Upper lobe of left lung (tissue), 6 donors: ENCODE data around the gene HS3ST5. TPM values are rescaled to one million over a fixed set of nuclear protein-coding genes. Genes with fewer than 3 reads are reported as not detected.

ENCODE experiments used
- ATAC-seq, 2 donors: fragments of 200-7000 bp; cut with Tn5 transposase; one replicate each; pipeline ENCODE4 v1.9.1; 2022; ENCODE audit warnings: mild to moderate bottlenecking in 2 of 2, moderate library complexity in 2 of 2; ENCODE audit not compliant: low FRiP score in 2 of 2
- DNase-seq, 2 donors: peaks; one replicate each; pipeline ENCODE4 v3.0.0-alpha.2; 2019 to 2020
- H3K27ac ChIP-seq, 4 donors: fragments of 200-600 bp; sonication (generic); one replicate each; pipeline ENCODE4 v1.5.1; 2016 to 2019
- H3K27me3 ChIP-seq, 4 donors: fragments of 200-600 bp; sonication (generic); one replicate each; pipeline ENCODE4 v1.5.1; 2017 to 2019
- H3K36me3 ChIP-seq, 4 donors: fragments of 200-600 bp; sonication (generic); one replicate each; pipeline ENCODE4 v1.5.1; 2016 to 2019
- H3K4me1 ChIP-seq, 4 donors: fragments of 200-600 bp; sonication (generic); one replicate each; pipeline ENCODE4 v1.5.1; 2018 to 2019
- H3K4me3 ChIP-seq, 4 donors: fragments of 200-600 bp; sonication (generic); one replicate each; pipeline ENCODE4 v1.5.1; 2017 to 2019; ENCODE audit warnings: mild to moderate bottlenecking in 2 of 4, moderate library complexity in 1 of 4
- H3K9me3 ChIP-seq, 4 donors: fragments of 200-600 bp; sonication (generic); one replicate each; pipeline ENCODE4 v1.5.1; 2018 to 2019
- EP300 ChIP-seq, 4 donors: sonication (generic); formaldehyde crosslinking; IDR thresholded peaks; one replicate each; pipeline ENCODE4 v1.5.1; 2017; ENCODE audit warnings: antibody characterized with exemption in 4 of 4, control low read depth in 2 of 4
- POLR2A ChIP-seq, 4 donors: fragments of 450-650 bp; IDR thresholded peaks; one replicate each; pipeline ENCODE4 v1.5.1; 2016 to 2017; ENCODE audit warnings: antibody characterized with exemption in 4 of 4, mild to moderate bottlenecking in 2 of 4
- POLR2AphosphoS5 ChIP-seq, 2 donors: sonication (generic); formaldehyde crosslinking; IDR thresholded peaks; one replicate each; pipeline ENCODE4 v1.5.1; 2017; ENCODE audit warnings: antibody characterized with exemption in 2 of 2
- WGBS, 2 donors: methylation state at CpG; one replicate each; pipeline ENCODE4 v1.1.5; 2017 to 2018; 5-methylcytosine and 5-hydroxymethylcytosine counted together
- small RNA-seq, 4 donors: library from RNA; depleted of rRNA; stranded (forward); fragments of <200 nt; gene quantifications; one replicate each; pipeline ENCODE3, GENCODE V24; 2016
- total RNA-seq, 6 donors: library from RNA; depleted of rRNA in 4 of 6; stranded (reverse); fragments of >200 nt in 4 of 6; gene quantifications; one replicate each; pipeline versions ENCODE4 v1.1.0 to v1.2.1, GENCODE V29; 2016 to 2021
- TF ChIP-seq, protein P1 (sequence below), 6 experiments: fragments of 450-650 bp in 4 of 6; fragments of 200-600 bp in 2 of 6; sonication (generic) in 2 of 6; IDR thresholded peaks; one replicate each; pipeline ENCODE4 v1.5.1; 2016 to 2019; ENCODE audit warnings: antibody characterized with exemption in 6 of 6
- donor health status: DM: no; HTN: no; CAD: no; lungs with moderate emphysema.
- donor health status: DM: no; HTN: yes; CAD: no; lungs with severe emphysema.

Gene HS3ST5
- total RNA-seq, 6 donors from 2014 or later, result 0.17 to 0.52 (median 0.30) TPM; not detected in 1

DNA sequence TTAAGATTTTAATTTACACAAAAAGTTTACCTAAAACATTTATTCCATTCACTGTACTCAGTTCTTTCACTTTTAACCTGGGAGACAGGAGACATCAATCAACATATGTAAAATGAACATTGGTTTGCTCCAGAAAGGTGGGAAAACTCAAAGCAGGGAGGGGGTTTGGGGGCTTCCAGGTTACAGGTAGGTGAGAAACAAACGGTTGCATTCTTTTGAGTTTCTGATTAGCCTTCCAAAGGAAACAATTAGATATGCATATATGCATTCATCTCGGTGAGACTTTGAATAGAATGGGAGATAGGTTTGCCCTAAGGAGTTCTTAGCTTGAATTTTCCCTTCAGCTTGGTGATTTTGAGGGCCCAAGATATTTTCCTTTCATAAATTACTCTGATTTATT is 333.6 kb downstream of the HS3ST5 start:
- no peak for ATAC-seq
- H3K27me3 ChIP-seq, result no peaks in the 10 kb centered on the region
- no peaks in the 10 kb centered on the region for H3K36me3 ChIP-seq
- TF ChIP-seq POLR2A (IDR thresholded peaks at IDR 0.05) (no peak), POLR2AphosphoS5 (IDR thresholded peaks at IDR 0.05) (no peak), EP300 (IDR thresholded peaks at IDR 0.05) (no peak)
- TF ChIP-seq, protein P1, sequence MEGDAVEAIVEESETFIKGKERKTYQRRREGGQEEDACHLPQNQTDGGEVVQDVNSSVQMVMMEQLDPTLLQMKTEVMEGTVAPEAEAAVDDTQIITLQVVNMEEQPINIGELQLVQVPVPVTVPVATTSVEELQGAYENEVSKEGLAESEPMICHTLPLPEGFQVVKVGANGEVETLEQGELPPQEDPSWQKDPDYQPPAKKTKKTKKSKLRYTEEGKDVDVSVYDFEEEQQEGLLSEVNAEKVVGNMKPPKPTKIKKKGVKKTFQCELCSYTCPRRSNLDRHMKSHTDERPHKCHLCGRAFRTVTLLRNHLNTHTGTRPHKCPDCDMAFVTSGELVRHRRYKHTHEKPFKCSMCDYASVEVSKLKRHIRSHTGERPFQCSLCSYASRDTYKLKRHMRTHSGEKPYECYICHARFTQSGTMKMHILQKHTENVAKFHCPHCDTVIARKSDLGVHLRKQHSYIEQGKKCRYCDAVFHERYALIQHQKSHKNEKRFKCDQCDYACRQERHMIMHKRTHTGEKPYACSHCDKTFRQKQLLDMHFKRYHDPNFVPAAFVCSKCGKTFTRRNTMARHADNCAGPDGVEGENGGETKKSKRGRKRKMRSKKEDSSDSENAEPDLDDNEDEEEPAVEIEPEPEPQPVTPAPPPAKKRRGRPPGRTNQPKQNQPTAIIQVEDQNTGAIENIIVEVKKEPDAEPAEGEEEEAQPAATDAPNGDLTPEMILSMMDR (IDR thresholded peaks at IDR 0.05), result no peak
- H3K4me3 ChIP-seq, result no peak overlapping the region
- no peaks in the 10 kb centered on the region for H3K4me1 ChIP-seq
- no peak overlapping the region for H3K27ac ChIP-seq
- DNase-seq, result no peak
- H3K9me3 ChIP-seq, result no peaks in the 10 kb centered on the region
- 59 to 69% methylated on average over 2 of the region's 2 CpGs for WGBS, 2 donors

GRCh38 chr6:114008331-114008730 is 334.5 kb downstream of the HS3ST5 start:
- H3K9me3 ChIP-seq, result no peaks in the 10 kb centered on the region
- H3K27ac ChIP-seq, result no peak overlapping the region
- WGBS, 2 donors, result 66 to 73% methylated on average over 4 of the region's 4 CpGs
- no peaks in the 10 kb centered on the region for H3K36me3 ChIP-seq
- DNase-seq (no peak), ATAC-seq (no peak)
- TF ChIP-seq POLR2AphosphoS5 (IDR thresholded peaks at IDR 0.05), result no peak
- TF ChIP-seq POLR2A (IDR thresholded peaks at IDR 0.05), result no peak
- no peak for TF ChIP-seq EP300 (IDR thresholded peaks at IDR 0.05)
- TF ChIP-seq, protein P1 (IDR thresholded peaks at IDR 0.05), result no peak
- H3K4me1 ChIP-seq, result no peaks in the 10 kb centered on the region
- H3K4me3 ChIP-seq, result no peak overlapping the region
- no peaks in the 10 kb centered on the region for H3K27me3 ChIP-seq

DNA sequence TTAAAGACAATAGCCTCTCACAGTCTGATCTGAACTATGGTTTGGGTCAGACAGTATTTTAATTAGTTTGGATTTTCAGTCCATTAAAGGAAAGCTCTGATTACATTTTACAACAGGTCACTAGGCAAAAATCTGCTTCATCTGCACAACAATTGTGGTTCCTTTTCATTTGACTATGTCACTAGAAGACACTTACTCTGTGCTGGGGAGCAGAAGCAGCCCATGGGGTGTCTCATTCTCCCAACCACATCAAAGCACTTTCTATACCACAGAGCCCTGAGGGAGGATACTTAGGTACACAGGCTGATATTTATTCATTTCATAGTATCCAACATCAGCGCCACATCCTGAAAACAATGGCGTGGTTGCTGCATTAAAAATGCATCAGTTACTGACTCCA is 335.3 kb downstream of the HS3ST5 start:
- H3K4me3 ChIP-seq, result no peak overlapping the region
- no peak for TF ChIP-seq POLR2AphosphoS5 (IDR thresholded peaks at IDR 0.05)
- TF ChIP-seq, protein P1 (IDR thresholded peaks at IDR 0.05), result no peak
- TF ChIP-seq EP300 (IDR thresholded peaks at IDR 0.05), result no peak
- TF ChIP-seq POLR2A (IDR thresholded peaks at IDR 0.05), result no peak
- ATAC-seq, result no peak
- H3K9me3 ChIP-seq, result no peaks in the 10 kb centered on the region
- H3K4me1 ChIP-seq, result no peaks in the 10 kb centered on the region
- 86 to 97% methylated on average over 2 of the region's 2 CpGs for WGBS, 2 donors
- H3K27ac ChIP-seq, result no peak overlapping the region
- H3K27me3 ChIP-seq, result no peaks in the 10 kb centered on the region
- no peak for DNase-seq
- no peaks in the 10 kb centered on the region for H3K36me3 ChIP-seq

Small RNA genes lying within 50 kb of the gene (small RNA-seq; reads per million reads assigned to genes)
- 0 reads per million in 4 donors for gene RNA5SP213
